Neural progenitor cell (in vitro differentiated cells): ENCODE results near the gene NCBP2L.
A peak's percentile ranks its signal among the peaks of the same experiment; 100 is the strongest.

Source experiments
- EZH2 ChIP-seq: fragments of 200-600 bp; sonication (generic); IDR thresholded peaks from 2 replicates; pipeline ENCODE4 v1.6.1; 2017; ENCODE audit warnings: antibody characterized with exemption, mild to moderate bottlenecking, moderate library complexity
- TF ChIP-seq, protein P1 (sequence below): fragments of 200-600 bp; sonication (generic); IDR thresholded peaks from 2 replicates; pipeline ENCODE4 v1.5.1; 2017; ENCODE audit warnings: antibody characterized with exemption, mild to moderate bottlenecking

DNA sequence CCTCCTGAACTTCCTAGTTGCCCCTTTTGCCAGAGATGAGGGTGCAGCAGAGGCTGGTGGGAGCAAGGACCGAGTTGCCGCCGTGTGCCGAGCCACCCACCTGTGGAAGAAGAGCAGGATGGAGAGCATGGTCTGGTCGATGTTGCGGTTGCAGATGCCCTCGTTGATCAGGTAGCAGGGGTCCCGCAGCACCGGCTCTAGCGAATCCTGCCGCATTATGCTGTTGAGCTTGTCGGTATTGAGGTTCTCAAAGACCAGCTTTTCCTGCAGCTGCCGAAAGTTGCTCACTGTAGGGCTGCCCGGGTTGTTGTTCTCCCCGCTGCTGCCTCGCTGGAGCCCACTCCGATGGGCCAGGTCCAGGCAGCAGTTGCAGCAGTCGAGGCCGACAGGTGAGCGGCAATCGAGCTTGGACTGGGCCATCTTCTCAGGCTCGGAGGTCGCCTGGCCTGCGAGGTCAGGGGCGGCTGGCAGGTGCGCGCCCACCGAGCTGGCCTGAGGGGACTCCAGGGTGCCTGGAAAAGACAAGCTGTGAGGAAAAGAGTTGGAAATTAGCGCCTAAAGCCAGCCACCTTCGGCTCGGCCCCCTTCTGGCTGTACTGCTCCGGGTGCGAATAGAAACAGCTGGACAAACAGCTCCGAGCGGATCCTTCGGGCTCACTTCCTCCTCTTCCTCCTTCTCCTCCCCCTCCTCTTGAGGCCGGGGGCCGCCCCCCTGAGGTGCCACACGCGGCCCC, 2.4 kb upstream of the NCBP2L start:
- TF ChIP-seq, protein P1, sequence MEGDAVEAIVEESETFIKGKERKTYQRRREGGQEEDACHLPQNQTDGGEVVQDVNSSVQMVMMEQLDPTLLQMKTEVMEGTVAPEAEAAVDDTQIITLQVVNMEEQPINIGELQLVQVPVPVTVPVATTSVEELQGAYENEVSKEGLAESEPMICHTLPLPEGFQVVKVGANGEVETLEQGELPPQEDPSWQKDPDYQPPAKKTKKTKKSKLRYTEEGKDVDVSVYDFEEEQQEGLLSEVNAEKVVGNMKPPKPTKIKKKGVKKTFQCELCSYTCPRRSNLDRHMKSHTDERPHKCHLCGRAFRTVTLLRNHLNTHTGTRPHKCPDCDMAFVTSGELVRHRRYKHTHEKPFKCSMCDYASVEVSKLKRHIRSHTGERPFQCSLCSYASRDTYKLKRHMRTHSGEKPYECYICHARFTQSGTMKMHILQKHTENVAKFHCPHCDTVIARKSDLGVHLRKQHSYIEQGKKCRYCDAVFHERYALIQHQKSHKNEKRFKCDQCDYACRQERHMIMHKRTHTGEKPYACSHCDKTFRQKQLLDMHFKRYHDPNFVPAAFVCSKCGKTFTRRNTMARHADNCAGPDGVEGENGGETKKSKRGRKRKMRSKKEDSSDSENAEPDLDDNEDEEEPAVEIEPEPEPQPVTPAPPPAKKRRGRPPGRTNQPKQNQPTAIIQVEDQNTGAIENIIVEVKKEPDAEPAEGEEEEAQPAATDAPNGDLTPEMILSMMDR: peak; percentile 24
- TF ChIP-seq EZH2: peak; percentile 41
